Activated CD4-positive, alpha-beta T cell treated with anti-CD3 and anti-CD28 coated beads, Interleukin-2, amount 50 U/mL, for 48 hours (primary cell): ENCODE results near the gene POLR2L.
A peak's percentile ranks its signal among the peaks of the same experiment; 100 is the strongest.

Experiments
- DNase-seq, 2 experiments: peaks; one replicate each; pipeline ENCODE4 v3.0.0-alpha.2; 2020

Gene POLR2L

GRCh38 chr11:853682-854448 lies 11.5 kb upstream of the POLR2L start:
- no peak for DNase-seq

DNA sequence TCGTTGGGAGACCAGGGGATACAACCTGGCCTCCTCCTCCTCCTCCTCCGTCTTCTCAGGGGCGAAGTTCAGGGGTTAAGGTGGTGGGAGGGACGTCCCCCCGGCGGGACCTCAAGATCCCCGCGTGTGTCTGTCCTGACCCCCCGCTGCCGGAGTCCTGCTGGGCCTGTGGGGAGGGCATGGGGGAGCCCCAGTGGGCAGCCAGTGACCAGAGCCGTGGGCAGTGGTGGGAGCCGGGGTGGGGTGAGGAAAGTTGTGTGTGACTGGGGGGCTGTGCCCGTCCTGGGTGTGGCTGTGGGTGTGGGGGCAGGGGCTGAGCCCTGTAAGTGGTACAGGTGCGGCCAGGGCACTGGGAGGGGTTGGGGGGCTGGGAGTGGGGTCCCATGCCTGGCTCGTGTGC lies 10.4 kb upstream of the POLR2L start:
- DNase-seq: no peak

GRCh38 chr11:850775-851763 lies 8.7 kb upstream of the POLR2L start:
- DNase-seq: no peak

- no peak for DNase-seq
Observed at GRCh38 chr11:849951-850774, 7.8 kb upstream of the POLR2L start.

- DNase-seq: peak in 1 of 2 experiments; percentile 55
Observed at GRCh38 chr11:849104-849824, 6.9 kb upstream of the POLR2L start.

DNA sequence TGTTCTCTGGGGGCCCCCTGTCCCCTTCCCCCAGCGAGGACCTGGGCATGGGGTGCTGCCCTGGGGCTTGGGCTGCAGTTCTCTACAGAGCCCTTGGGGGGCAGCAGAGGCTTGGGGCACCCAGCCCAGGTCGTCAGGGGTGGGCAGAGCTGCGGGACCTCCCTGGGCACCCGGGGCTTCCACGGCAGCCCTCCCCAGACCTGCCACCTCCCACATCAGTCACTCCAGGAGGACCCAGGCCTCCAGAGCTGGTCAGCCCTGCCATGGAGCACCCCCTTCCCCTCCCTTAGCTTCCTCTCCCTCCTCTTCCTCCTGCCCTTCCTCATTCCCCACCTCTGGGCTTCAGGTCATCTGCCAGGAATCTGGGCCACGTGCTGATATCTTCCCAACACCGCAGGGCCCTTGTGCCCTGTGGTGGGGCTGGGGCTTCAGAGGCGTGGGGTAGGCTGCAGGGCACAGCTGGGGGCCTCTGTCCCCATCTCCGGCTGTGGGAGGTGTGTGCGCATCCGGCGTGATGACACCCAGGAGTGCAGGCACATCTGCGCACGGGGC lies 6.1 kb upstream of the POLR2L start:
- peak; percentile 70 to 75 for DNase-seq

GRCh38 chr11:847876-848275 lies 5.5 kb upstream of the POLR2L start:
- DNase-seq: no peak

- DNase-seq: no peak
Observed at GRCh38 chr11:846496-847098, 4.3 kb upstream of the POLR2L start.

DNA sequence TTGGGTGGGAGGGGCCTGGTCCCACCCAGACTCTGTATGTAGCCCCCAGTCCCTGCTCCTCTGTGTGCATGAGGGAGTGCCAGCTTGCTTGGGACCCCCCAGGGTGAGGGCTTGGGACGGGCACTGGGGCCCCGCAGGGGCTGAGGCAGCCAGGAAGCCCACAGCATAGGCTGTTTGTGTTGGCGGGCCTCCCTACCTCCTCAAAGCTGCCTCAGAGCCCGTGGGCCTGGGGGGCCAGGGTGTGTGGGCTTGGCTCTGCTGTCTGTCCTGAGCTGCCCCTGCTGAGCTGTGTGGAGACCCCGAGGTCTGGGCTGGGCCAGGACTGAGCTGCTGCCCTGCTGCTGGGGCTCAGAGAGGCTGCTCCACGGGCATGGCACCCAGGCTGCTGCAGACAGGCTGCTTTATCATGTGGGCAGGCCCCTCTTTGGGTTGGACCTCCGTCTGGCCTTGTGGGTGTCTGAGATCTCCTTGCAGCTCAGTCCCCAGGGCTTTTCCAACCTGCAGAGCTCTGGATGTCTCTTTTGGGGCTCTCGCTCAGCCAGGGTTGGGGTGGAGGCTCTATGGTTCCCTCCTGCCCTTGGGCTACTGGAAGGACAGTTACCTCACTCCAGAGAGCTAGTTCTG lies 3.7 kb upstream of the POLR2L start:
- no peak for DNase-seq

DNA sequence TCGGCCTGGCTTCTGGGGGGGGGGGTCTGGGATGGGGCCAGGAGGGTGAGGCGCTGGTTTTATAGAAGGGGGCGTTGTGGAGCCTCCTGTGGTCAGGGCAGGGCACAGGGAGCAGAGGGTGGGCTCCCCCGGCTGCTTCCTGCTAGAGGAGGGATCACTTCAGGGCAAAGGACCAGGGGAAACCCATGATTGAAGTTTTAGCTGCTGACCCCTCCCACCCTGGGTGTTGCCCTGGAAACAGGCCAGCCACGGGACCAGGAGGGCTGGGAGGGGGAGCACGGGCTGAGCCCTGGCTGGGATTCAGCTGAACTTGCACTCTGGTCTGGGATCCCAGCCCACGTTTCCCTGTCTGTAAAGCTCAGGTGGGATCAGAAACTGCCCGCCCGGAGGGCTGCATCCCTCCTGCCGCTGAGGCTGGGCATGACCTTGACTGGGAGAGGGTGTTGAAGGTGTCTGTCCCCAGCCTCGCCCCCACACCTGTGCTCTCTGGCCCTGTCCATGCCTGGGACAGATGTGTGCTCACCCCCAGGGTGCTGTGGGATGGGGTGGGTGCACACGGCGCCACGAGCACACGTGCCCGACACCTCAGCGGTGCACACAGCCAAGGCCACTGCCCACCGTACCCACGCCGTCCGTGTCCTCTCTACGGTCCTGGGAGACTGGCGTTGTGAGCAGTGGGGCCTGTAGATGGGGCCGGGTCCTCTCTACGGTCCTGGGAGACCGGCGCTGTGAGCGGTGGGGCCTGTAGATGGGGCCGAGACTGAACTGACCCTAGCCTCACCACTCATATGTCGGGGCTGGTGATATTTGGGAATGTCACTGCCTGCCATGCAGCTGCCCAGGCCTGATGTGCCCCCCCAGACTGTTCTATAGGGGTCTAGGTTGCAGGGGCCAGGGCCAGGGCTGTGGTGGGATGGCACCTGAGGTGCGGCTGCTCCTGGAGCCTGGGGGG lies 2.6 kb upstream of the POLR2L start:
- no peak for DNase-seq

- DNase-seq: no peak
Observed at GRCh38 chr11:843818-844692, 1.7 kb upstream of the POLR2L start.

DNA sequence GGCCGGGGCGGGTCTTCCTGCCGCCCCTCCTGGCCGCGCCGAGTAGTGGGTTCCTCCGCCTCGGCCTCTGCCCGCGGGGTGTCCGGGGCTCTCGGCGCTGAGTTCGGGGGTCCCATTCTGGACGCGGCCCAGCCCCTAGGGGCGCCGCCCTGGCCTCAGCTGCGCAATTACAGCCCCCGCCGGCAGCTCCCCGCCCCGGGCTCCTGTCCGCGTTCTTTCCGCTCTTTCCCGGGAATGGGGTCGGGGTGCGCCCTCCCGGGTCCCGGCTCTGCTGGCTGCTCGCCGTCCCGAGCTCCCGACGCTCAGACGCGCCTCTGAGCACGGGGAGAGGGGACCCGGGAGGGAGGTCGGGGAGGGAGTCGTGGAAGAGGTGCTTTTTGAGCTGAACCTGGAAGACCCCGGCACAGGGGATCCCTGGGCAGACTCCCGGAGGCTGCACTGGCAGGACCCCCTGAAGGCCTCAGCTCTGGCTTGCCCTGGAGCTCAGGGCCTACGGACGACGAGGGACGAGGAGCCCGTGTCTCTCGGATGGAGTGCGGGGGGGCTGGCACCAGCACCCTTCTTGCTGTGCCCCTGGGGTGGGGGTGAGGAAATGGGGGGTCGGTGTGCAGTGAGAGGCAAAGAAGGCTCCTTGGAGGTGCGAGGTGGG lies 881 bp upstream of the POLR2L start:
- DNase-seq: no peak

DNA sequence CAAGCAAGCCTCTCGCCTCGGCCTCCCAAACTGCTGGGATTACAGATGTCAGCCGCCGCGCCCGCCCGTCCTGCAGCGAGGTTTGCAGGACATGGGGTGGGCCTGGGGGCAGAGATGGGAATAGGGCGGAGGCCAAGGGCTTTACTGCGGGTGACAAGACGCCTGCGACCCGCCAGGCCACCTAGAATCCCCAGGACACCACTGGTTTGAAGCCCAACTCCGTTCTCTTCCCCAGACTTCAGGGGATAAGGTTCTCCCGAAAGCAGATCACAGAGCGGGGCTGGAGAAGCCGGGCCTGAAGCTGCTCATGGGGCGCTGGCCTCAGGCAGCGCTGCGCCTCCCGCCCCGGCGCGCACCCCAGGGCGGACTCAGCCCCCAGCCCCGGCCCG lies 354 bp downstream of the POLR2L start:
- DNase-seq: no peak

DNA sequence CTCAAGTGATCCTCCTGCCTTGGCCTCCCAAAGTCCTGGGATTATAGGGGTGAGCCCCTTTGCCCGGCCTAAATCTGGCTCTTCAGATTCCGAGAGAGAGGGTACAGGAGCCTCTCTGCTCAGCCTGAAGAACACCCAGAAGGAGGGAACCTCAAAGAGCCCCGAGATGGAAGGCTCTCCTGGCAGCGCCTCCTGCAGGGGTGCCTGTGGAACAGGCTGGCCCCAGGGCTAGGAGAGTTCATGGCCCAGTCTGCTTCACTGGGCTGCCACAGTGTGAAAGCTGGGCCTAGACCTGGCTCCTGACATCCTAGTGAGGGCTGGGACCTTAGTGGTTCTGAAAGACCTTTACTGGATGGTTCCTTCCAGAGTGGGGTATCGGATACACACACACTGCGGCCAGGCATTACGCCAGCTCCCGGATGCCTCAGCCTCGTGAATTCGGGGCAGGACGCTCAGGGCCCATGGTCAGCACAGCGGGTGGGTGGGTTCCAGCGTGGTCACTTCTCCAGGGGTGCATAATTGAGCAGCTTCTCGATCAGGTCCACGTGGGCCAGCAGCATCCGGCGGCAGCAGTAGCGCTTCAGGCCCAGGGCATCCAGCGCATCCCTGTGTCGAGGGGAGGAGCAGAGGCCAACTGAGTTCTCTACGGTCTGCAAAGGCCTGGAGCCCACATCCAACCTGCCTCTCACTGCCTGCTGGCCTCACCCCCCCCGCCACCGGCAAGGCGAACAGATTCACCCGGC lies 2.3 kb downstream of the POLR2L start:
- no peak for DNase-seq

DNA sequence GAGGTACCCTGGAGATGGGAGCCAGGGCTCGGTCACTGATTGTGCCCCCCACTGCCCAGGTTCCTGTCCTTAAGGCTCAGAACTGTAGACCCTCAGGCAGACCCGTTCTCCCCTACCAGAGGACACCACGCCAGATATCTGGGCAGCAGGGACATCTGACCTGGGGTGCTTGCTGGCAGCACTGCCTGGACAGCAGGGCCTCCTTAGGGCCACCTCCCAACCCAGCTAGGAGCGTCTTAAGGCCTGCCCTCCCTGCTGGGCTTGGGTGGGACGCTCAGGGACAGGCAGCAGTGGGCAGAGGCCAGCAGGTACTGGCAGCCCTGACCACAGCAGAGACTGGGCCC lies 3.1 kb downstream of the POLR2L start:
- no peak for DNase-seq

- no peak for DNase-seq
Observed at GRCh38 chr11:838441-839279, 3.7 kb downstream of the POLR2L start.

DNA sequence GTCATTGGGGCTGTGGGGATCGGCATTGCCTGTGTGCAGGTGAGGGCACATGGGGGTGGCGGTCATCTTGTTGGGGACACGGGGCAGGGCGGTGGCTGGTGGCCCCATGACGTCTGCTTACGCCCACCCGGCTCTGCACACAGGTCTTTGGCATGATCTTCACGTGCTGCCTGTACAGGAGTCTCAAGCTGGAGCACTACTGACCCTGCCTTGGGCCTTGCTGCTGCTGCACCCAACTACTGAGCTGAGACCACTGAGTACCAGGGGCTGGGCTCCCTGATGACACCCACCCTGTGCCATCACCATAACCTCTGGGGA lies 4.4 kb downstream of the POLR2L start:
- DNase-seq: no peak
